K562 (cell line): ENCODE data around the gene RCC1. TPM values are rescaled to one million over a fixed set of nuclear protein-coding genes. Genes with fewer than 3 reads are reported as not detected.
A peak's percentile ranks its signal among the peaks of the same experiment; 100 is the strongest.

Experiments
- BRF2 ChIP-seq: IDR thresholded peaks from 3 replicates; pipeline ENCODE4 v1.6.1; 2011; ENCODE audit warnings: borderline replicate concordance, mild to moderate bottlenecking; ENCODE audit not compliant: insufficient read length, insufficient read depth
- C11orf30 ChIP-seq: fragments of 450-650 bp; IDR thresholded peaks from 2 replicates; pipeline ENCODE4 v1.6.1; 2016; ENCODE audit warnings: low read depth, mild to moderate bottlenecking
- CHD1 ChIP-seq: fragments of 200-600 bp; sonication (generic); IDR thresholded peaks from one replicate; pipeline ENCODE4 v1.6.1; 2012; ENCODE audit warnings: mild to moderate bottlenecking, moderate library complexity, low read length, inconsistent platforms
- CREM ChIP-seq: IDR thresholded peaks from 2 replicates; pipeline ENCODE4 v1.6.1; 2014; ENCODE audit warnings: antibody characterized with exemption, low read depth
- E2F3 ChIP-seq: fragments of 250-450 bp; sonication (Bioruptor Pico); IDR thresholded peaks from 2 replicates; pipeline ENCODE4 v1.4.0; 2020; ENCODE audit warnings: mild to moderate bottlenecking
- EWSR1 ChIP-seq: fragments of 450-650 bp; IDR thresholded peaks from 2 replicates; pipeline ENCODE4 v1.6.1; 2018; ENCODE audit warnings: borderline replicate concordance, mild to moderate bottlenecking, low read depth, moderate library complexity; ENCODE audit not compliant: partially characterized antibody
- GATAD2A ChIP-seq: fragments of 450-650 bp; IDR thresholded peaks from 2 replicates; pipeline ENCODE4 v1.6.1; 2017
- GTF2B ChIP-seq: IDR thresholded peaks from 2 replicates; pipeline ENCODE4 v1.6.1; 2011; ENCODE audit not compliant: insufficient read length; ENCODE audit errors: extremely low read depth
- HDAC3 ChIP-seq: fragments of 450-650 bp; IDR thresholded peaks from 2 replicates; pipeline ENCODE4 v1.6.1; 2018; ENCODE audit warnings: borderline replicate concordance, mild to moderate bottlenecking, moderate library complexity; ENCODE audit not compliant: partially characterized antibody
- HDAC6 ChIP-seq: IDR thresholded peaks from 2 replicates; pipeline ENCODE4 v1.6.1; 2012; ENCODE audit warnings: low read depth, mild to moderate bottlenecking, control low read depth, inconsistent platforms, low read length, moderate library complexity
- KDM2B ChIP-seq: fragments of 250-450 bp; sonication (Bioruptor Pico); IDR thresholded peaks from 2 replicates; pipeline ENCODE4 v1.8.0; 2021; ENCODE audit warnings: mild to moderate bottlenecking, moderate library complexity
- KLF1 ChIP-seq: fragments of 450-650 bp; IDR thresholded peaks from 2 replicates; pipeline ENCODE4 v1.6.1; 2016; ENCODE audit warnings: missing genetic modification characterization, missing compliant biosample characterization
- MTA3 ChIP-seq: fragments of 450-650 bp; formaldehyde crosslinking; IDR thresholded peaks from 2 replicates; pipeline ENCODE4 v1.6.1; 2017; ENCODE audit warnings: mild to moderate bottlenecking, borderline replicate concordance
- NR0B1 ChIP-seq: fragments of 450-650 bp; IDR thresholded peaks from one replicate; pipeline ENCODE4 v1.6.1; 2018; ENCODE audit warnings: mild to moderate bottlenecking, moderate library complexity; ENCODE audit not compliant: partially characterized antibody
- PATZ1 ChIP-seq: fragments of 250-450 bp; sonication (Bioruptor Pico); IDR thresholded peaks from 2 replicates; pipeline ENCODE4 v1.5.0; 2020; ENCODE audit warnings: mild to moderate bottlenecking, borderline replicate concordance
- PML ChIP-seq: IDR thresholded peaks from 2 replicates; pipeline ENCODE4 v1.6.1; 2012; ENCODE audit warnings: low read length, inconsistent platforms
- POLR2A ChIP-seq: fragments of 450-650 bp; conservative IDR thresholded peaks from 2 replicates; pipeline ENCODE4 v1.6.1; 2016
- PTBP1 ChIP-seq: fragments of 200-400 bp; formaldehyde crosslinking; IDR thresholded peaks from 2 replicates; pipeline ENCODE4 v1.6.1; 2017; ENCODE audit warnings: low read depth, low read length
- RB1 ChIP-seq: fragments of 450-650 bp; IDR thresholded peaks from 2 replicates; pipeline ENCODE4 v1.6.1; 2017; ENCODE audit warnings: low read depth, mild to moderate bottlenecking
- RBFOX2 ChIP-seq: fragments of 200-400 bp; formaldehyde crosslinking; IDR thresholded peaks from 2 replicates; pipeline ENCODE4 v1.6.1; 2017; ENCODE audit warnings: low read depth, mild to moderate bottlenecking, low read length, moderate library complexity
- TAF1 ChIP-seq: IDR thresholded peaks from 2 replicates; pipeline ENCODE4 v1.6.1; 2011; ENCODE audit warnings: mild to moderate bottlenecking, low read length, moderate library complexity; ENCODE audit not compliant: insufficient read depth, control insufficient read depth, severe bottlenecking; ENCODE audit errors: extremely low read depth
- TAF15 ChIP-seq: fragments of 200-400 bp; formaldehyde crosslinking; IDR thresholded peaks from 2 replicates; pipeline ENCODE4 v1.6.1; 2017; ENCODE audit warnings: mild to moderate bottlenecking, low read depth, low read length, moderate library complexity
- TCF15 ChIP-seq: fragments of 250-450 bp; sonication (Bioruptor Pico); IDR thresholded peaks from 2 replicates; pipeline ENCODE4 v1.8.0; 2022; ENCODE audit warnings: moderate library complexity, mild to moderate bottlenecking, inconsistent platforms
- TRIM28 ChIP-seq: fragments of 450-650 bp; IDR thresholded peaks from 2 replicates; pipeline ENCODE4 v1.6.1; 2017
- ZNF77 ChIP-seq: fragments of 250-450 bp; sonication (Bioruptor Pico); IDR thresholded peaks from 2 replicates; pipeline ENCODE4 v1.5.0; 2020
- polyA plus RNA-seq, 8 experiments: library from polyadenylated mRNA; depleted of rRNA in 4 of 8; stranded (reverse) in 5 of 8; unstranded in 3 of 8; fragments of >200 nt; fragmentation: Nextera tagmentation in 2 of 8; fragmentation: Illumina TruSeq in 1 of 8; extraction: Ambion mirVana in 2 of 8; extraction: Trizol in 1 of 8; gene quantifications; 2 replicates each; pipeline versions ENCODE4 v1.2.1 to v1.2.3, GENCODE V29; 2011 to 2014; ENCODE audit warnings: inconsistent platforms in 1 of 8, missing spikeins in 1 of 8
- total RNA-seq, 7 experiments: library from RNA; depleted of rRNA in 6 of 7; stranded (reverse); fragments of >200 nt in 6 of 7; fragmentation: Illumina TruSeq in 2 of 7; extraction: Trizol in 2 of 7; gene quantifications; 2 replicates each; pipeline versions ENCODE4 v1.2.1 to v1.2.3, GENCODE V29; 2011 to 2021; ENCODE audit warnings: low replicate concordance in 1 of 7

The RCC1 gene
- total and polyA plus RNA-seq, 9 of the 15 experiments (the other 6 are each of a cell fraction or from before 2014, with no cell fraction given) = 16.4 to 202 (median 107) TPM

GRCh38 chr1:28510970-28511440 is 5.2 kb downstream of the RCC1 start (continued):
- no peak for TF ChIP-seq KLF1 (tag)
- TF ChIP-seq TRIM28 = no peak
- peak; percentile 10 for TF ChIP-seq HDAC3
- TF ChIP-seq TCF15 (CRISPR knock-in tag) = no peak
- no peak for TF ChIP-seq E2F3 (CRISPR knock-in tag)
- no peak for TF ChIP-seq GTF2B
- no peak for TF ChIP-seq BRF2
- 0 out of 2 replicates have a peak, but pooled peaks have one; percentile 81 for TF ChIP-seq PTBP1
- no peak for TF ChIP-seq C11orf30
- no peak for TF ChIP-seq KDM2B (CRISPR knock-in tag)
- no peak; the same call in 1 of the 2 replicates for TF ChIP-seq PML
- TF ChIP-seq CHD1 = no peak
- no peak for TF ChIP-seq NR0B1
- no peak; the same call in 1 of the 2 replicates for TF ChIP-seq TAF15
- peak; percentile 57 for TF ChIP-seq RBFOX2
- TF ChIP-seq RB1 = no peak; the same call in 1 of the 2 replicates
- TF ChIP-seq PATZ1 = no peak
- TF ChIP-seq CREM = no peak; the same call in 1 of the 2 replicates
- peak; percentile 96 for TF ChIP-seq EWSR1
- peak; percentile 4 for TF ChIP-seq TAF1
- TF ChIP-seq HDAC6 = no peak
- no peak; the same call in 1 of the 2 replicates for TF ChIP-seq MTA3
- TF ChIP-seq ZNF77 (CRISPR knock-in tag) = peak; percentile 93
- TF ChIP-seq POLR2A = peak; percentile 94
- TF ChIP-seq GATAD2A = no peak
